ENCODE measurements around the gene LRPPRC.

The LRPPRC gene

DNA sequence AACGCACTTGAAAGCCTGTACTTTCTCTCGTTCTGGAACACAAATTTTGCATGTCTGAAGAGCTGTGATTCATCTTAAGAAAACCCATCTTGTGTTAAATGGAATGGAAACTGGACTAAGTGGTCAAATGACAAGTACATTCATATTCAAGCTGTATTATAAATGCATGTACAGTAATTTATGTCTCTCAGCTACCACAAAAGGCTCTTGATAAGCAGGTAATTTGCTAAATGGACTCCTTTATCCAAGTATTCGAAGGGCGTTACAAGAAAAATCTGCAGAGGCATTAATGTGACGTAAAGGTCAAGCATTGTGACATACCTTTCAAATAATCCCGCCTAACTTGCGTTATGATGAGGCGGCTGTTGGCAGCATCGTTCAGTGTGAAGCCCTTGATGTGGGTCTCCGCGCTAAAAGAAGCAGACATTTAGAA, 90.4 kb downstream of the LRPPRC start:
- TF ChIP-seq TAF1 (IDR thresholded peaks at IDR 0.05; ENCODE audit: low read depth) (no peak), RAD21 (IDR thresholded peaks at IDR 0.05; ENCODE audit: low read depth) (no peak), TCF12 (IDR thresholded peaks at IDR 0.05; ENCODE audit: low read depth) (no peak), CREB1 (IDR thresholded peaks at IDR 0.05; ENCODE audit: low read depth) (no peak), ZBTB7A (IDR thresholded peaks at IDR 0.05; ENCODE audit: low read depth) (no peak), CEBPB (IDR thresholded peaks at IDR 0.05) (no peak), YY1 (IDR thresholded peaks at IDR 0.05; ENCODE audit: low read depth) (no peak), TEAD4 (IDR thresholded peaks at IDR 0.05) (no peak), NFIC (IDR thresholded peaks at IDR 0.05) (no peak), EP300 (IDR thresholded peaks at IDR 0.05; ENCODE audit: borderline replicate concordance) (no peak), FOXM1 (IDR thresholded peaks at IDR 0.05; ENCODE audit: borderline replicate concordance, low read depth) (no peak), EGR1 (IDR thresholded peaks at IDR 0.05) (no peak), REST (IDR thresholded peaks at IDR 0.05; ENCODE audit: low read depth) (no peak)
- TF ChIP-seq, protein P1, sequence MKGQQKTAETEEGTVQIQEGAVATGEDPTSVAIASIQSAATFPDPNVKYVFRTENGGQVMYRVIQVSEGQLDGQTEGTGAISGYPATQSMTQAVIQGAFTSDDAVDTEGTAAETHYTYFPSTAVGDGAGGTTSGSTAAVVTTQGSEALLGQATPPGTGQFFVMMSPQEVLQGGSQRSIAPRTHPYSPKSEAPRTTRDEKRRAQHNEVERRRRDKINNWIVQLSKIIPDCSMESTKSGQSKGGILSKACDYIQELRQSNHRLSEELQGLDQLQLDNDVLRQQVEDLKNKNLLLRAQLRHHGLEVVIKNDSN (IDR thresholded peaks at IDR 0.05): no peak

DNA sequence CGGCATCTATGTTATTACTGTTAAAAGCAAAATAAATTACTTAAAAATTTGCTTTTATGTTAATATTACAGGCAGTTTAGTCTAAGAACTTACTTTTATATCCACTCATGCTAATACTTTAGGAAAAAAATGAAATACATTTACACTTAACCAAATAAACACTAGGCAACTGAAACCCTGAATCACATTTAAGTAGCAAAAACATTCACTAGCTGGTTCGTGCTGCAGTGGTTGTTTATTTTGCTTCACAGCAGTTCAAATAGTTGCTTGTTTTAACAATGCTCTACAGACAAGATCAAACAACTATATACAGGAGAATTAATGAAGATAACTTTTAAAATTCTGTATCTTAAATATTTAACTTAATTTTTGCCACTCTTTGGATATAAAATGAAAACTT, 96.2 kb downstream of the LRPPRC start:
- TF ChIP-seq REST (IDR thresholded peaks at IDR 0.05; ENCODE audit: low read depth): no peak
- no peak for TF ChIP-seq RAD21 (IDR thresholded peaks at IDR 0.05; ENCODE audit: low read depth)
- TF ChIP-seq, protein P2, sequence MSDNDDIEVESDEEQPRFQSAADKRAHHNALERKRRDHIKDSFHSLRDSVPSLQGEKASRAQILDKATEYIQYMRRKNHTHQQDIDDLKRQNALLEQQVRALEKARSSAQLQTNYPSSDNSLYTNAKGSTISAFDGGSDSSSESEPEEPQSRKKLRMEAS (IDR thresholded peaks at IDR 0.05): no peak
- TF ChIP-seq ZBTB7A (IDR thresholded peaks at IDR 0.05; ENCODE audit: low read depth): no peak
- no peak for TF ChIP-seq TCF12 (IDR thresholded peaks at IDR 0.05; ENCODE audit: low read depth)
- TF ChIP-seq, protein P1 (IDR thresholded peaks at IDR 0.05): no peak
- TF ChIP-seq FOXM1 (IDR thresholded peaks at IDR 0.05; ENCODE audit: borderline replicate concordance, low read depth): no peak
- TF ChIP-seq CEBPB (IDR thresholded peaks at IDR 0.05): no peak
- no peak for TF ChIP-seq TEAD4 (IDR thresholded peaks at IDR 0.05)
- no peak for TF ChIP-seq EGR1 (IDR thresholded peaks at IDR 0.05)
- no peak for TF ChIP-seq EP300 (IDR thresholded peaks at IDR 0.05; ENCODE audit: borderline replicate concordance)
- no peak for TF ChIP-seq YY1 (IDR thresholded peaks at IDR 0.05; ENCODE audit: low read depth)
- TF ChIP-seq CREB1 (IDR thresholded peaks at IDR 0.05; ENCODE audit: low read depth): no peak
- TF ChIP-seq NFIC (IDR thresholded peaks at IDR 0.05): no peak
- TF ChIP-seq TAF1 (IDR thresholded peaks at IDR 0.05; ENCODE audit: low read depth): no peak

DNA sequence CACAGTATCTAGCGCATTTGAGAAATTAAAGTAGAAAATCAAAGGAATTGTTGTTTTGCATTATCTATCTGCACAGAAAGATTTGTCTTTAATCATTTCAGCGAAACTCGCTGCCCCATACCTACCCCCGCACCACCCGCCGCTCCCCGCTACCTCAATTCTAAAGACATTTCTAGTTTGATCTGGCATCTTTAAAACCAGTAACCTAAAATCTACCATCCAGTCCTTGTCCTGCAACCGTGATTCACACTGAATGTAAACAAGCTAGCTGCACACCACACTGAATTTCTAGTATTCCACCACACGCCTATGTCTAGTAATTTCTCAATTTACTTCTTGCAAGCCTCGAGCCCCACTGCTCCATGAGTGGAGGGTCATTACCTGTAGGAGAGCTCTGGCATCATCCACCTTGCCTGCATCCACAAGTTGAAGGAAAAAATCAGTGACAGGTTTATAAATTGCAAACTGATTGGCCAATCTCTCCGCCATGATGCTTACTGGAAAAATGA, 96.9 kb downstream of the LRPPRC start:
- TF ChIP-seq, protein P1 (IDR thresholded peaks at IDR 0.05): no peak
- no peak for TF ChIP-seq TCF12 (IDR thresholded peaks at IDR 0.05; ENCODE audit: low read depth)
- TF ChIP-seq NFIC (IDR thresholded peaks at IDR 0.05): no peak
- TF ChIP-seq EGR1 (IDR thresholded peaks at IDR 0.05): no peak
- TF ChIP-seq TAF1 (IDR thresholded peaks at IDR 0.05; ENCODE audit: low read depth): no peak
- TF ChIP-seq, protein P2 (IDR thresholded peaks at IDR 0.05): no peak

DNA sequence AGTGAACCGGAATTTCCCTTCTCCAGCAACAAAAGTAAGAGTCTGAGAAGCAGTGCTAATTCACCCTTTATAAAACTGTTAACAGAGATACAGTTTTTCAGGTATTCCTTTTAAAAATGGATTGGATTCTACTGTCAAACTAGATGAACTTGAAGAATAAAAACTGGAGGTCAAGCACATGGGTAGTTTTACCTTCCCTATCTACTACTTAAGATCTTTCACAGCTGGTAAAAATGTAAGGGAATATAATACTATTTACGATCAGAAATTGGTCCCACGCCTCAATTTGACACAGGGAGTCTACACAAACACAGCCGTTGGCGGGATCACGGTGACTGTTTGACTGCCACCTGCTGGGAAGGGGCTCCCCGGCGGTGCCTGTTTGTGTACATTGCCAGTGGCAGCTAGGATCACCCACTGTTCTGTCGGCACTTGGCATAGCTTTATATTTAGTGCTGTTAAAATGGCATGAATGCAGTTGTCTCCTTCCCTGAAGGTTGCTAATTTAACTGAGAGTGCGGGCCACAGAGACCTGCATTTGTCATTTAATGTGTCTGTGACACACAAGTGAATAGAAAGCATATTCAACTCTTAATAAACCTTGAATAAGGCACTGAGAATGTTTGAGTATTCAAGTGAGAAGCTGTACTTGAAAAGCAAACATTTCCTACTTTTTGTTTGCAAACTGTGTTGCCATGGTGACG, 97.5 kb downstream of the LRPPRC start:
- TF ChIP-seq, protein P2 (IDR thresholded peaks at IDR 0.05): no peak

DNA sequence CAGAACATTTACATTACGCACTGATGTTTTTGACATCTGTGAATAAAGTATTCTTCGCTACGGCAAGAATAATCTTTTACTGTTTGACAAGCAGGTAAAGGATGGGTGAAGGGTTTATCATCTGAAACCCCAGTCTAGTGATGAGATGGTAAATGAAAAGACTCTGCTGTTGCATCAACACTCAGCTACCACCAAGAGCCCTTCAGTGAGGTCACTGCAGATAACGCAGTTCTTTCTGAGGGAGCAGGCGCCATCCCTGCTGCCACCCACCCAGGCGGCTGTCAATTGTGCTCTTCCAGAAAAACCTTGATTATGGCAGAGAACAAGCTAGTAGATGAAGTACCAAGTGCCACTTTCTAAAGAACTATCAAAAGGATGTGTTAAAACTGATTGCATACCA, 98.3 kb downstream of the LRPPRC start:
- no peak for TF ChIP-seq TEAD4 (IDR thresholded peaks at IDR 0.05)
- TF ChIP-seq TCF12 (IDR thresholded peaks at IDR 0.05; ENCODE audit: low read depth): no peak
- no peak for TF ChIP-seq FOXM1 (IDR thresholded peaks at IDR 0.05; ENCODE audit: borderline replicate concordance, low read depth)
- no peak for TF ChIP-seq ZBTB7A (IDR thresholded peaks at IDR 0.05; ENCODE audit: low read depth)
- TF ChIP-seq REST (IDR thresholded peaks at IDR 0.05; ENCODE audit: low read depth): no peak
- TF ChIP-seq CEBPB (IDR thresholded peaks at IDR 0.05): no peak
- TF ChIP-seq, protein P1 (IDR thresholded peaks at IDR 0.05): no peak
- no peak for TF ChIP-seq YY1 (IDR thresholded peaks at IDR 0.05; ENCODE audit: low read depth)
- TF ChIP-seq TAF1 (IDR thresholded peaks at IDR 0.05; ENCODE audit: low read depth): no peak
